ENCODE measurements around the gene BANP. TPM values are rescaled to one million over a fixed set of nuclear protein-coding genes. Genes with fewer than 3 reads are reported as not detected.
"Not testable (repeated sequence)": the region's sequence is repeated elsewhere in the genome, so short reads cannot be mapped to it uniquely, and the experiment has no call there.

The BANP gene
- total and polyA plus RNA-seq, 4 experiments from 2014 or later: 10.7 to 72.7 (median 44.1) TPM

DNA sequence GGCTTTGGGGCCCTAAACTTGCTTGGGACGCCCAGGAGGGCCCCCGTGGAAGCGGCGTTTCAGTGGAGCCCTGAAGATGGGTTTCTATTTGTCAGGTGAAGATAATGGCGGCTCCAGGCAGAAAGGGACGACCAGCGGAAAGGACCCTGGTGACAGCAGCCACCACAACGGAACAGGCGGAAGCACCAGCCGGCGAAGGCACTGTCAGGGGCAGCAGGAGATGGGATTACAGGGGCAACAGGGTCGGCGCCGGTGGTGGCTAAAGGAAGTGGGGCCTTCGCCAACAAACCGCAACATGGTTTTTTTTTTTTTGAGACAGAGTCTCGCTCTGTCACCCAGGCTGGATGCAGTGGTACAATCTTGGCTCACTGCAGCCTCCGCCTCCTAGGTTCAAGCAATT lies 38.5 kb upstream of the BANP start:
- CTCF ChIA-PET (ENCODE audit: partially characterized antibody); H3K27ac Mint-ChIP-seq; intact Hi-C loops (cut with micrococcal nuclease): not testable (repeated sequence)

DNA sequence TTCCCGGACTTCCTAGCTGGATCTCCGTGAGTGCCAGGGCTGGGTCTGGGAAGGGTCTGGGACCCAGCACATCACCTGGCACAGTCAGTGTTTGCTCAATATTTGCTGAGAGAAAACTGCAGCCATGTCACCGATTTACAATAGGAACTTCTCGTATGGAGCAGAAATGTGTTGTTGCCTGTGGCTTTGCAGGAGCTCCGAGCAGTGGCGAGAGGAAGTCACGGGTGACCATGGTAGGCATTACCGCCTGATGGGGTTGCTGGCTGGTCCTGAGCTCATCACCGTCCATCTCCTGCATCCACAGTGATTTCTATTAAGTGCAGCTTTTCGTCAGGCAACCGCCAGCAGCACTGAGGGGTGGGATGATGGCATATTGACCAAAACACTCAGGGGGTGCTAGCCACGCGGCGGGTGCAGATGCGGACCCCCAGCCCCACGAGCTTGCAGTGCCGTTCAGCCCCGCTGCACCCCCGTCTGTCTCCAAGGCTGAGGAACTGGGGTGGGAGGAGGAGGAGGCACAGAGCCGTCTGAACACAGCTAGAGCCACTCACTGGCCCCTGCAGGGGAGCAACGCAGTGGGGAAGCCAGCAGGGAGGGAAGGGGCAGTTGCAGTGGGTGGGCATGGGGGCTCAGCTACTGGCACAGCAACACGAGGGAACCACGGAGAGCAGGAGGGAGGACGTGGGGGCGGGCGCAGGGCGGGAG lies 37.1 kb upstream of the BANP start:
- POLR2A ChIA-PET (ENCODE audit: partially characterized antibody); H3K9me3 ChIP-seq (ENCODE audit: control insufficient read depth in 1 of 2, low read length in 2 of 2); H3K4me1 ChIP-seq (ENCODE audit: insufficient read depth, low read length); H3K36me3 ChIP-seq (ENCODE audit: insufficient read depth, low read length); H3K27ac ChIP-seq (ENCODE audit: low read depth, low read length); intact Hi-C loops (cut with micrococcal nuclease); H3K4me3 ChIP-seq (ENCODE audit: low read length in 2 of 2); H3K4me3 Mint-ChIP-seq; H3K27ac Mint-ChIP-seq; H3K4me1 Mint-ChIP-seq; H3K36me3 Mint-ChIP-seq; H3K9me3 Mint-ChIP-seq; H3K27me3 Mint-ChIP-seq; DNase-seq; H3K27me3 ChIP-seq (ENCODE audit: insufficient read depth, low read length): not testable (repeated sequence)
- CTCF ChIA-PET (ENCODE audit: partially characterized antibody): interaction anchor here (0.8 to 2.9 kb wide), 5 partner anchors 38 to 134 kb away, joined by 3 to 22 read pairs (median 4); no protein-coding TSS in a partner anchor

More for the DNA sequence above, 38.5 kb upstream of the BANP start:
- H3K4me1 ChIP-seq (ENCODE audit: insufficient read depth, low read length); H3K4me3 ChIP-seq (ENCODE audit: low read length in 2 of 2); H3K27ac ChIP-seq (ENCODE audit: low read depth, low read length); H3K9me3 ChIP-seq (ENCODE audit: control insufficient read depth in 1 of 2, low read length in 2 of 2); H3K36me3 ChIP-seq (ENCODE audit: insufficient read depth, low read length); H3K4me3 Mint-ChIP-seq; POLR2A ChIA-PET (ENCODE audit: partially characterized antibody); H3K9me3 Mint-ChIP-seq; H3K36me3 Mint-ChIP-seq; H3K27me3 ChIP-seq (ENCODE audit: insufficient read depth, low read length); DNase-seq; H3K4me1 Mint-ChIP-seq; H3K27me3 Mint-ChIP-seq: not testable (repeated sequence)

DNA sequence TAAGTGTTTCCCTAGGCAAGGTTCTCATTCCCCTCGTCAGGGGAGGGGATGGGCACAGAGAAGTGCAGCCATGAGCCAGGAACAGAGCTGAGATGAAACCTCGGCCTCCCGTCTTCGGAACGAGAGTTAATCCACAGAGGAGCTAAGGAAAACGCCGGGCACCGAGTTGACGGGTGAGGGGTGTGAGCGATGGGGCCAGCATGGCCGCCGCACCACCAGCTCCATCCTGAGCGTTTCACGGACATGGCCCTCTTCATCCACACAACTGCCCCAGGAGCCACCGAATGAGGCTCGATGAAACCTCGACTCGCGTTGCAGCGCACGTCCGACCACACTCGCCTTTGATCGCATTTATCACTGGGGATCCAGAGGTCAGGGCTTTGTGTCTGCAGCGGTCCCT lies 36.4 kb upstream of the BANP start:
- intact Hi-C loops (cut with micrococcal nuclease): no loop called here
- DNase-seq: no peak
- Histone ChIP-seq H3K27ac (ENCODE audit: low read depth, low read length) (no peak overlapping the region), H3K36me3 (ENCODE audit: insufficient read depth, low read length) (no peaks in the 10 kb centered on the region), H3K4me1 (ENCODE audit: insufficient read depth, low read length) (no peaks in the 10 kb centered on the region), H3K27me3 (ENCODE audit: insufficient read depth, low read length) (no peaks in the 10 kb centered on the region), H3K9me3 (ENCODE audit: control insufficient read depth in 1 of 2, low read length in 2 of 2) (no peaks in the 10 kb centered on the region), H3K4me3 (ENCODE audit: low read length in 2 of 2) (no peak overlapping the region)
- CTCF ChIA-PET (ENCODE audit: partially characterized antibody): interaction anchor here (0.7 to 2.9 kb wide), 5 partner anchors 9 to 135 kb away, joined by 3 to 22 read pairs (median 3); no protein-coding TSS in a partner anchor
- Mint-ChIP-seq H3K36me3 (no peaks in the 10 kb centered on the region), H3K27ac (no peak overlapping the region), H3K9me3 (no peaks in the 10 kb centered on the region), H3K4me3 (no peak overlapping the region), H3K27me3 (peaks cover 4 to 5% of the 10 kb centered on the region in 2 donors), H3K4me1 (no peaks in the 10 kb centered on the region)
- POLR2A ChIA-PET (ENCODE audit: partially characterized antibody): no interaction called here

DNA sequence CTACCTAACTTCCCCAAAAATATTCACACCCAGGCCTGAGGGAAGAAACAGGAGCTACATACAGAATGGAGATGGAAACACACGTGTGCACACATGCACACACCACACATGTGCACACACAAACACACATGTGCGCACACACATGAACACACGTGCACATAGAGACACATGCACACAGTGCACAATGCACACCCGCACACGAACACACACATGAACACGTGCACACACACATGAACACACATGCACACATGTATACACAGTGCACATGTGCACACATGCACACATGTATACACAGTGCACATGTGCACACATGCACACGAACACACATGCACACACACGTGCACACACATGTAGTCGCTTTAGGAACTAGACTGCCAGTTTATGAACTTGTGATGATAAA lies 33.7 kb upstream of the BANP start:
- peaks cover 4 to 5% of the 10 kb centered on the region in 2 donors for H3K27me3 Mint-ChIP-seq

DNA sequence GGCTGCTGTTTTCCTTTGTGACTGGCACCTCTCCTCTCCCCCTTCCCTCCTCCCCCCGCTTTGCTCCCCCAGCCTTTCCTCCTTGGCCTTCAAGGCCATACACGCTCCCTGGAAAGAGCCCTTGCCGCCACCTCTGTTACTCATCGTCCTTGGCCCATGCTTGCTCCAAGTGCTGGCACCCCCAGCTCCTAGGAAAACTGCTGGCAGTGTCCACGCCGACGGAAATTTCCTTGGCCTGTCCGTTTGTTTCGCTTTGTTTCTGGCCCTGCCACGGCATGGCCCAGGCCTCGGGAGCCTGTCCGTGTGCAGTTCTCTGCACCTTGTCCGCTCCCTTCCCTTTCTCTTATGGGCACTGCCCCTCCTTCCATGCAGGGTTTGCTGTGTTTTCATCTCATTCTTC lies 32.9 kb upstream of the BANP start:
- CTCF ChIA-PET (ENCODE audit: partially characterized antibody): no interaction called here
- H3K9me3 ChIP-seq (ENCODE audit: control insufficient read depth in 1 of 2, low read length in 2 of 2): no peaks in the 10 kb centered on the region
- no peaks in the 10 kb centered on the region for H3K27me3 ChIP-seq (ENCODE audit: insufficient read depth, low read length)
- intact Hi-C loops (cut with micrococcal nuclease): no loop called here
- H3K4me1 ChIP-seq (ENCODE audit: insufficient read depth, low read length): no peaks in the 10 kb centered on the region
- no peaks in the 10 kb centered on the region for H3K9me3 Mint-ChIP-seq
- H3K27ac Mint-ChIP-seq: no peak overlapping the region
- H3K27ac ChIP-seq (ENCODE audit: low read depth, low read length): no peak overlapping the region
- no peaks in the 10 kb centered on the region for H3K36me3 Mint-ChIP-seq
- POLR2A ChIA-PET (ENCODE audit: partially characterized antibody): no interaction called here
- H3K36me3 ChIP-seq (ENCODE audit: insufficient read depth, low read length): no peaks in the 10 kb centered on the region
- H3K27me3 Mint-ChIP-seq: peaks cover 4 to 5% of the 10 kb centered on the region in 2 donors
- no peak overlapping the region for H3K4me3 ChIP-seq (ENCODE audit: low read length in 2 of 2)
- H3K4me1 Mint-ChIP-seq: no peaks in the 10 kb centered on the region
- no peak for DNase-seq
- H3K4me3 Mint-ChIP-seq: no peak overlapping the region

More for the DNA sequence above, 33.7 kb upstream of the BANP start:
- POLR2A ChIA-PET (ENCODE audit: partially characterized antibody): no interaction called here
- H3K36me3 Mint-ChIP-seq: no peaks in the 10 kb centered on the region
- CTCF ChIA-PET (ENCODE audit: partially characterized antibody): no interaction called here
- H3K9me3 Mint-ChIP-seq: no peaks in the 10 kb centered on the region
- Histone ChIP-seq H3K36me3 (ENCODE audit: insufficient read depth, low read length) (no peaks in the 10 kb centered on the region), H3K4me1 (ENCODE audit: insufficient read depth, low read length) (no peaks in the 10 kb centered on the region), H3K9me3 (ENCODE audit: control insufficient read depth in 1 of 2, low read length in 2 of 2) (no peaks in the 10 kb centered on the region), H3K4me3 (ENCODE audit: low read length in 2 of 2) (no peak overlapping the region), H3K27ac (ENCODE audit: low read depth, low read length) (no peak overlapping the region), H3K27me3 (ENCODE audit: insufficient read depth, low read length) (no peaks in the 10 kb centered on the region)
- no peak for DNase-seq
- H3K27ac Mint-ChIP-seq: no peak overlapping the region
- intact Hi-C loops (cut with micrococcal nuclease): no loop called here
- no peaks in the 10 kb centered on the region for H3K4me1 Mint-ChIP-seq
- no peak overlapping the region for H3K4me3 Mint-ChIP-seq

DNA sequence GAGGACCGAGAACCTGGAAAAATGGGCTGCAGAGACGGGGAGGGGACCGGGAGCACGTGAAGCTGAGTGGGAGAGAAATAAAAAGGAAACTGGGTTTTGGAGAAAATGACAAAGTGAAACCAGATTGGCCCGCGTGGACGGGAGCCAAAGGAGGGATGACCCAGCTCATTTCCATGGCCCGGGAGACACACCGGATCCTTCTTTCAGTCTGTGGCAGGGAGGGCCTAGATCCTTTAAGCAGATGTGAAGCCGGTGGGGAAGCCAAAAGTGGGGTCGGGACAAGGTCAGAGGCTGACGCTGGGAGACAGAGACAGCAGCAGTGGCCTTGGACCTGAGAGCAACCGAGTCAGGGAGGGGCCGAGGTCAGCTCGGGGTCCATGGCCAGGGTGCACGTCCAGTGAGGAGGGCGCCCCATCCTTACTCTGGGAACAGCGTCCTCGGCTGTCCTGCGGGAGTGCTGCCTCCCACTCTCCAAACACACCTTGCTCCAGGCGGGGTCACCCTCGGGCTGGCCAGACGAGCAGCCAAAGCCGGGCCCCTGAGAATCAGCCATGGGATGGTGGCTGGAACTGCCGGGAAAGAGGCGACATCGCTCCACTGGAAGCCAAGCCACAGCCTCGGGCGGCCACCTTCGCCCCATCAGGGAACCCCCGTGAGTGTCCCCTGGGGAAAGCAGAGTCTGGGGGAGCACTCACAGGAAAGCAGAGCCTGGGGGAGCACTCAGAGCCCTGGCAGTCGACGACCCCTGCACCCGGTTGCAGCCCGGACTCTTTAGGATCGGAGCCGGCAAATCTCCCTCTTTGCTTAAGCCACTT lies 32.2 kb upstream of the BANP start:
- peaks cover 3 to 4% of the 10 kb centered on the region in 2 donors for H3K27me3 Mint-ChIP-seq
- H3K4me3 Mint-ChIP-seq: peak overlapping the region in 1 of 8 donors; percentile 6
- no peaks in the 10 kb centered on the region for H3K9me3 ChIP-seq (ENCODE audit: control insufficient read depth in 1 of 2, low read length in 2 of 2)
- no peak overlapping the region for H3K27ac Mint-ChIP-seq
- POLR2A ChIA-PET (ENCODE audit: partially characterized antibody): no interaction called here
- H3K27ac ChIP-seq (ENCODE audit: low read depth, low read length): no peak overlapping the region
- H3K4me3 ChIP-seq (ENCODE audit: low read length in 2 of 2): no peak overlapping the region
- intact Hi-C loops (cut with micrococcal nuclease): no loop called here
- no peaks in the 10 kb centered on the region for H3K36me3 ChIP-seq (ENCODE audit: insufficient read depth, low read length)
- CTCF ChIA-PET (ENCODE audit: partially characterized antibody): no interaction called here
- H3K4me1 ChIP-seq (ENCODE audit: insufficient read depth, low read length): no peaks in the 10 kb centered on the region
- H3K36me3 Mint-ChIP-seq: no peaks in the 10 kb centered on the region
- no peaks in the 10 kb centered on the region for H3K27me3 ChIP-seq (ENCODE audit: insufficient read depth, low read length)
- H3K9me3 Mint-ChIP-seq: no peaks in the 10 kb centered on the region
- H3K4me1 Mint-ChIP-seq: no peaks in the 10 kb centered on the region
- DNase-seq: no peak

DNA sequence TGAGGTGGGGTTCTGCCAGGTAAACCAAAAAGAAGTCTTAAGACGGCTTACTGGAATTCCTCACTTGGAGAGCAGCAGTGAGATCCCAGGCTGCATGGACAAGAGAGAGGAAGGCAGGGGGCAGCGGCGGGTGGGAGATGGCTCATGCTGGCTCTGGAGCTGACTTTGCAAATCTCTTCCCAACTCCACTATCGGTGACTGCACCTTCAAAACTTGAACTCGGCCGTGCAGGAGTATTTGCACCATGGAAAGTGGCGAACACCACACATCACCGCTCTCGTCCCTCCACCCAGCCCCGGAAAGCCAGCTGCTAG lies 31.6 kb upstream of the BANP start:
- H3K36me3 Mint-ChIP-seq: no peaks in the 10 kb centered on the region
- Histone ChIP-seq H3K4me1 (ENCODE audit: insufficient read depth, low read length) (no peaks in the 10 kb centered on the region), H3K27me3 (ENCODE audit: insufficient read depth, low read length) (no peaks in the 10 kb centered on the region), H3K9me3 (ENCODE audit: control insufficient read depth in 1 of 2, low read length in 2 of 2) (no peaks in the 10 kb centered on the region), H3K27ac (ENCODE audit: low read depth, low read length) (no peak overlapping the region), H3K36me3 (ENCODE audit: insufficient read depth, low read length) (no peaks in the 10 kb centered on the region), H3K4me3 (ENCODE audit: low read length in 2 of 2) (no peak overlapping the region)
- ChIA-PET POLR2A (ENCODE audit: partially characterized antibody) (no interaction called here), CTCF (ENCODE audit: partially characterized antibody) (no interaction called here)
- peaks cover 3 to 4% of the 10 kb centered on the region in 2 donors for H3K27me3 Mint-ChIP-seq
- no peaks in the 10 kb centered on the region for H3K4me1 Mint-ChIP-seq
- no peak for DNase-seq
- no peak overlapping the region for H3K27ac Mint-ChIP-seq
- no peaks in the 10 kb centered on the region for H3K9me3 Mint-ChIP-seq
- intact Hi-C loops (cut with micrococcal nuclease): no loop called here
- H3K4me3 Mint-ChIP-seq: no peak overlapping the region

All from CD4-positive, alpha-beta memory T cell (primary cell).